HEK293 (cell line): ENCODE data around the gene S100A3.

Experiments used
- CTCF ChIP-seq: fragments of 450-650 bp; formaldehyde crosslinking; IDR thresholded peaks from 2 replicates; pipeline ENCODE4 v1.5.1; 2016; ENCODE audit warnings: missing biosample characterization, missing genetic modification characterization
- ZBTB17 ChIP-seq: fragments of 450-650 bp; formaldehyde crosslinking; IDR thresholded peaks from 2 replicates; pipeline ENCODE4 v1.5.1; 2016; ENCODE audit warnings: missing biosample characterization, missing genetic modification characterization
- ZBTB8A ChIP-seq: fragments of 450-650 bp; formaldehyde crosslinking; IDR thresholded peaks from 2 replicates; pipeline ENCODE4 v1.5.1; 2016; ENCODE audit warnings: missing biosample characterization, missing genetic modification characterization
- ZNF138 ChIP-seq: fragments of 450-650 bp; formaldehyde crosslinking; IDR thresholded peaks from 2 replicates; pipeline ENCODE4 v1.5.1; 2016; ENCODE audit warnings: missing biosample characterization, missing genetic modification characterization, borderline replicate concordance
- ZNF274 ChIP-seq, 2 experiments: fragments of 200-500 bp in 1 of 2; fragments of 450-650 bp in 1 of 2; sonication (Bioruptor generic) in 1 of 2; formaldehyde crosslinking in 1 of 2; IDR thresholded peaks; 2 replicates each; pipeline versions ENCODE4 v1.5.1 to v1.6.1; 2014 to 2016; ENCODE audit warnings: borderline replicate concordance in 1 of 2, inconsistent platforms in 1 of 2, low read length in 1 of 2, missing biosample characterization in 1 of 2, missing genetic modification characterization in 1 of 2

GRCh38 chr1:153577624-153578051, 28.6 kb upstream of the S100A3 start:
- TF ChIP-seq CTCF (tag by site-specific recombination) = no peak
- no peak for TF ChIP-seq ZNF138 (tag by site-specific recombination)
- no peak for TF ChIP-seq ZNF274 (IDR thresholded peaks at IDR 0.05; ENCODE audit: low read length)
- no peak for TF ChIP-seq ZNF274 (tag by site-specific recombination; IDR thresholded peaks at IDR 0.05; ENCODE audit: borderline replicate concordance)
- TF ChIP-seq ZBTB17 (tag by site-specific recombination) = no peak
- no peak for TF ChIP-seq ZBTB8A (tag by site-specific recombination)
